ENCODE measurements around the gene TRDN.

TRDN gene, protein sequence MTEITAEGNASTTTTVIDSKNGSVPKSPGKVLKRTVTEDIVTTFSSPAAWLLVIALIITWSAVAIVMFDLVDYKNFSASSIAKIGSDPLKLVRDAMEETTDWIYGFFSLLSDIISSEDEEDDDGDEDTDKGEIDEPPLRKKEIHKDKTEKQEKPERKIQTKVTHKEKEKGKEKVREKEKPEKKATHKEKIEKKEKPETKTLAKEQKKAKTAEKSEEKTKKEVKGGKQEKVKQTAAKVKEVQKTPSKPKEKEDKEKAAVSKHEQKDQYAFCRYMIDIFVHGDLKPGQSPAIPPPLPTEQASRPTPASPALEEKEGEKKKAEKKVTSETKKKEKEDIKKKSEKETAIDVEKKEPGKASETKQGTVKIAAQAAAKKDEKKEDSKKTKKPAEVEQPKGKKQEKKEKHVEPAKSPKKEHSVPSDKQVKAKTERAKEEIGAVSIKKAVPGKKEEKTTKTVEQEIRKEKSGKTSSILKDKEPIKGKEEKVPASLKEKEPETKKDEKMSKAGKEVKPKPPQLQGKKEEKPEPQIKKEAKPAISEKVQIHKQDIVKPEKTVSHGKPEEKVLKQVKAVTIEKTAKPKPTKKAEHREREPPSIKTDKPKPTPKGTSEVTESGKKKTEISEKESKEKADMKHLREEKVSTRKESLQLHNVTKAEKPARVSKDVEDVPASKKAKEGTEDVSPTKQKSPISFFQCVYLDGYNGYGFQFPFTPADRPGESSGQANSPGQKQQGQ

DNA sequence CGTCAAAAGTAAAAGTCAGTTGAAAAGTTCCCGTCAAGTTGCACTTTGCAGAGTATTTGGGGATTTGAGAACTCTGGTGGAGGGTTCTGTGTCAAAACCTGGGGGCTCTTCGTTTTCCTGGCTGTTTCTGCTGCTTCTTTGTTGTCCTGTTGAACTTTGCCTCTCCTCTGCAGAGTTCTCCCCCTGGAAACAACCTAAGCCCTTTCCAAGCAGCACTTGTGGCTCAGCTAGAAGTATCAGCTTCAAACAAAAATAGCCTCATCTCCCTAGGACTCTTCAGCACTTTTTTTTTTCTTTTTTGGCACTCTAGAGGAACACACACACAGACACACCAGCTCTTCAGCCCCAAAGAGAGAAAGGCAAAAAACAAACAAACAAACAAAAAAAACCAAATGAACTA, at the start of gene TRDN:
TSS of gene TRDN (minus strand) at position 169 of the 400 bp plus-strand sequence. CDS start 175 bp downstream, outside the sequence.
- DNase-seq (ENCODE audit: extremely low read depth in 1 of 2, low read depth in 1 of 2), result no peak

DNA sequence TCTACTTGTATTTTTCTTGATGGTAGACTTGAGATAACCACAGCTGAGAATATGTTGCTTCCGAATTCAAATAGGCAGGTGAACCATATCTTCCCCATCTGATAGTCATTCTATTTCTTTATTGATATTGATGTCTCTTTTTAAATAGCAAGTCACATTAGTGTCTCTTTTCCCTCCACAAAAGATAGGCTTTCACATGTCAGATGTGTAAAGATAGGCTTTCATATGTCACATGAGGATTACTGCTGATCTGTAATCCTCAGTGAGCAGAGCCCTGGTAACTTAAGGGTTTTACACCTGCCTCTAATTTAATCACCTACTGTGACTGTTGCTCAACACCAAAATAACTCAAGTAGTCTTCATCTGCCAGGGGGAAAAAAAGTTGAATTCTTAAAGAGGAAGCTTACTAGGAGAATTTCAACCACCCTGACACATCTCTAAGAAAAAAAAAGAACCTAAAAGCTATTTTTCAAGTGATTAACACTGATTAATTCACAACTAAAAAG, 45.3 kb upstream of the TRDN start:
- DNase-seq (ENCODE audit: extremely low read depth in 1 of 2, low read depth in 1 of 2), result no peak

DNA sequence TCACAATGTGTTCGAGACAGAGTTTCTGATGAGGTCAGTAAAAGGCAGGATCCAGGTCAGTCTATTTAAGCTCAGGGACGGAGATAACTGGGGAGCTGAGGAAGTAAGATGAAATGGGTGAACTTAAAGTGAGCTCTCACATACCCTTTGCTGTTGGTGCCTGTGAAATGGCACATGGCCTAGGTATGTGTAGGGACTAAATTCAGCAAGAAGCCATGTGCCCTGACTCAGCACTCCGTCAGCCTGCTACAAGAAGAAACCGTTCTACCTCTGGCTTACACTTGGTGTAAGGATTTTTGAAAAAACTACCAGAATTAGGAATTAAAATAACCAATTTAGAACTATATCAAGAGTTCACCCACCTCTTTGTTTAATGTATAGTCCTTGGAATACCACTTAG, 41.1 kb upstream of the TRDN start:
- DNase-seq (ENCODE audit: extremely low read depth in 1 of 2, low read depth in 1 of 2), result no peak

DNA sequence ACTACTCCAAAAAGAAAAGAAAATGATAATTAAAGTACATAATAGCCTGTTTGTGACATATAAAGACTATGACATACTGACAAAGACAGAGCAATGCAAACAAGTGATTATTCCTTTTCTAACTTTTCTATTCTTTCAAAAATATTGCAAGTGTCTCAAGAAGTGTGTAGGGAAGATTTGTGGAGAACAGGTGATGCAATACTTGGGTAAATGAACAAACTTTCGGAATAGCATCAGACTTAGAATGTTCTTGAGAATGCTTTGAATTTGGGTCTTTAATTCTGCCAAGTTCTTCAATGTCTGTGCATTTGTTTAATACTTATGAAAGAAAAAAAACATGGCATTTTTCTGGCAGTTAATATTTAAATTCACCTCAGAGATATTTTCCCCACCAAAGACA, 40.0 kb upstream of the TRDN start:
- no peak for DNase-seq (ENCODE audit: extremely low read depth in 1 of 2, low read depth in 1 of 2)

DNA sequence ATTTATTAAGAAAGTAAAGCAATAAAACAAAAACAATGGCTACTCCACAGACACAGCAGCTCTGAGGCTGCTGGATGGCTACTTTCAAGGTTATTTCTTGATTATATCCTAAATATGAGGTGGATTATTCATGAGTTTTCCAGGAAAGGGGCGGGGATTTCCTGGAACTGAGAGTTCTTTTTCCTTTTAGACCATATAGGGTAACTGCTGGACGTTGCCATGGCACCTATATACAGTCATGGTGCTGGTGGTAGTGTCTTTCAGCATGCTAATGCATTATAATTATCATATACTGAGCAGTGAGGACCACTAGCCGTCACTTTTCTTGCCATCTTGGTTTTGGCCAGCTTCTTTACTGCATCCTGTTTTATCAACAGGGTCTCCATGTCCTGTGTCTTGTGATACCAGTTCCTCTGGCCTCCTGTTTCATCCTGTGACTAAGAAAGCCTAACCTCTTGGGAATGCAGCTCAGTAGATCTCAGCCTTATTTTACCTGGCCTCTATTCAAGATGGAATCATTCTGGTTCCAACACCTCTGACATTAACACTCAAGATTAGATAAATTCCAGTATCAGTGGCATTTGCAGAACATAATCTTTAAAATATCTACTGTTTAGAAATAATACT, 32.3 kb upstream of the TRDN start:
- DNase-seq (ENCODE audit: extremely low read depth in 1 of 2, low read depth in 1 of 2), result no peak

DNA sequence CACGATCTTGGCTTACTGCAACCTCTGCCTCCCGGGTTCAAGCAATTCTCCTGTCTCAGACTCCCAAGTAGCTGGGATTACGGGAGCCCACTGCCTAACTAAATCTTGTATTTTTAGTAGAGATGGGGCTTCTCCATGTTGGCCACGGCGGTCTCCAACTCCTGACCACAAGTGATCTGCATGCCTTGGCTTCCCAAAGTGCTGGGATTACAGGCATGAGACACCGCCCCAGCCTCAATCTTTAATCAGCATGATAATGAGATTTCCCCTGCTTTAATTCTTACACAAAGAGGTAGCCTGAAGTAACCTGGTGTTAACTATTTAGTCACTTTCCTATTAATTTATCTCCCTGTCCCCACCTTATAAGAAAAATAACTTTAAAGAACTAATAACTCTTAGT, 31.3 kb upstream of the TRDN start:
- DNase-seq (ENCODE audit: extremely low read depth in 1 of 2, low read depth in 1 of 2), result no peak

DNA sequence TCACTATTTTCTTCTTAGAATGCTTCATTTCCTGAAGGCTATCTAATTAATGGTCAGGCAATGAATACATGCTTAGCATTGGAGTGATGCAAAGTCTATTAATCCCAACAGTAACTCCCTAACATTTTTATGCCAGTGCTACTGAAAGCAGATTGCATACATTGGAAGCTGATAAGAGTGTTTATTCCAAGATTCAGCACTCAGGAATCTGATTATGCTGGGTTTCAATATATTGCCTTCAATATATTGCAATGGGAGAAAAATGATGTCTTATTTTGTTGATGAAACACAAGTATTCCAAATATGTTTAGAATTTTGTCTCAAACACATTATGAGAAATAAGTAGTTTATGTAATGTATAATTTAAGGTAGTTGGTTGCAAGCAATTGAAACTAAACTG, 26.7 kb upstream of the TRDN start:
- DNase-seq (ENCODE audit: extremely low read depth in 1 of 2, low read depth in 1 of 2), result no peak

DNA sequence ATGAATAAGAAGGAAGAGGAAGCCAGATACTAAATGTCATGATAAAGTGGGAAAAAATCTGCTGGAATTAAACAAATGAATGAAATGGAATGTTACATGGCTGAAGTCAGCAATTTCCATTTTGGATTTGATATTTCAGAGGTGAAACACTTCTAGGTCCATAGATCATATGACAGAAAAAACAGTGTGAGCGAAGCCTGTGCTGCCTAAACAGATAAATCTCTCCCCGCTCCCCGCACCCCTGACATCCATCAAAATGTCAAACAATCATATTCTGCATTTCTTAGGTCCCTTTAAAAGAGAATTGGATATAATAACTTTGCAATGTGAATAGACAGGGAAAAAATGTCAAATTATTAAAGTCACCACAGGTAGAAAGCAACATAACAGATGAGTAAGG, 26.0 kb upstream of the TRDN start:
- no peak for DNase-seq (ENCODE audit: extremely low read depth in 1 of 2, low read depth in 1 of 2)

DNA sequence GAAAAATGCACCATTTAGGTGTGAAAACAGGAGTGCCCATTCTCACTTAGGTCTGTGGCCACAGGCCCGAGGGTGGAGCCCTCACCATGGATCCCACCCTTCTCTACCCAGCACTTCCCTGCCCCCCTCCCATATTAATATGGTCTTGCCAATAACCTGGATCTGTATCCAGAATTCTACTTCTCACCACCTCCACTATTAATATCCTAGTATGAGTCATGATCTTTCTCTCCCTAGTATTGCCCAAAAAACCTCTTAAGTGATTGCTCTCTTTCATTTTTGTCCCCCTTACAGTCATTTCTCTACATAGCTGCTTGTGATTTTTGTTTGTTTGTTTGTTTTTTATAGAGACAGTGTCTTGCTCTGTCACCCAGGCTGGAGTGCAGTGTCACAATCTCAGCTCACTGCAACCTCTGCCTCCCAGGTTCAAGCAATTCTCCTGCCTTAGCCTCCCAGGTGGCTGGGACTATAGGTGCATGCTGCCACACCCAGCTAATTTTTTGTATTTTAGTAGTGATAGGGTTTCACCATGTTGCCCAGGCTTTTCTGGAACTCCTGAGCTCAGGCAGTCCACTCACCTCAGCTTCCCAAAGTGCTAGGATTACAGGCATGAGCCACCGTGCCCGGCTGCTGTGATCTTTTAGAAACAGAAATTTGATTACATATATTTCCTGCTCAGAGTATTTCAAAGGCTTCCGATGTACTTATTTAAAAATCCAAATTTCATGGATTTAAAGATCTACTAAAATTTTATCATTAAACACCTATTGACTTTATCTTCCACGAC, 24.5 kb upstream of the TRDN start:
- no peak for DNase-seq (ENCODE audit: extremely low read depth in 1 of 2, low read depth in 1 of 2)

DNA sequence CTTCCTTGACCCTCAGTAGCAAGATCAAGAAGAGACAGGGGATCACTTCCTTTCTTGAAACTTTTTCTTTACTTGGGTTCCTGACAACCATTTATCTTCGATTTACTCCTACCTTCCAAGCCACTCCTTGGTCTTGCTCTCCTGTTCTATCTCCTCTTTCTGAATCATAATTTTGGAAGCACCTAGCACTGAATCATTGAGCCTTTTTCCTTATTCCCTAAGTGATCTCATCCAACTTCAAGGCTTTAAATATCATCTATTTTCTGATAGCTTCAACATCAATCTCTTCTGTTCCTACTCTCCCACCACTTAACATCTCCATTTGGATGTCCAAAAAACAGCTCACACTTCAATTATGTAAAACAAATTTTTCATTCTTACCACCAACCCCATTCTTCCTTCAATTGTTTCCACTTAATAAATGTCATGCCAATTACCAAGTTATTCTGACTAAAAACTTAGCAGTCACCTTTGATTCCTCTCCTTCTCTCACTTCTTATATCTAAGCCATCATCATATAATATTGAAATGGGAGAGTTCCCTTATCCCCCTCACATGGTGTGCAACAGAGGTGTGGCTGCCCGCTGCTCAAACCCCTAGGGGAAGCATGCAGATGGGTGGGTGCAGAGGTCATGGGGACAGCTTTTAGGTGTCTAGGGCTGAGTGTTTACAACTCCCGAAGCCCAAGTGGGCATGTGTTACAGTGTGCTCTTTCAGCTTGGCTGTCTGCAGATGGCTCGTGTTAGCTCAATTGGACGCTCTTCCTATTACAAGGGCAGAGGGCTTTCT, 23.4 kb upstream of the TRDN start:
- no peak for DNase-seq (ENCODE audit: extremely low read depth in 1 of 2, low read depth in 1 of 2)

DNA sequence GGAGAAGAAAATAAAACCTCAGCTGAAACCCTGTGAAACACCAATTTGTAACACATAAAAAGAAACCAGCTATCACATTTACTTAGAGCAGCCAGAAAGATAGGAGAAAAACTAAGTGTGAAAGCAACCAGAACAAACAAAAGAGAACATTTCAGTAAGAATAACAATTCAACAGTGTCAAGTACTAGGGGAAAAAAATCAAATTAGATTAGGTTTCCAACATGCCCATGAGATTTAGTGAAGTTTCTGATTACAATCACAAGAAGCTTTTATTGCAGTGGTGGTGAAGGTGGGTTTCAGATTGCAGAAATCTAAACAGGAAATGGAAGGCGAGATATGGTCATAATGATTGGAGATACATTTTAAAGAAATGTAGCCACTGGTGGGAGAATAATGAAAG, 22.1 kb upstream of the TRDN start:
- no peak for DNase-seq (ENCODE audit: extremely low read depth in 1 of 2, low read depth in 1 of 2)

DNA sequence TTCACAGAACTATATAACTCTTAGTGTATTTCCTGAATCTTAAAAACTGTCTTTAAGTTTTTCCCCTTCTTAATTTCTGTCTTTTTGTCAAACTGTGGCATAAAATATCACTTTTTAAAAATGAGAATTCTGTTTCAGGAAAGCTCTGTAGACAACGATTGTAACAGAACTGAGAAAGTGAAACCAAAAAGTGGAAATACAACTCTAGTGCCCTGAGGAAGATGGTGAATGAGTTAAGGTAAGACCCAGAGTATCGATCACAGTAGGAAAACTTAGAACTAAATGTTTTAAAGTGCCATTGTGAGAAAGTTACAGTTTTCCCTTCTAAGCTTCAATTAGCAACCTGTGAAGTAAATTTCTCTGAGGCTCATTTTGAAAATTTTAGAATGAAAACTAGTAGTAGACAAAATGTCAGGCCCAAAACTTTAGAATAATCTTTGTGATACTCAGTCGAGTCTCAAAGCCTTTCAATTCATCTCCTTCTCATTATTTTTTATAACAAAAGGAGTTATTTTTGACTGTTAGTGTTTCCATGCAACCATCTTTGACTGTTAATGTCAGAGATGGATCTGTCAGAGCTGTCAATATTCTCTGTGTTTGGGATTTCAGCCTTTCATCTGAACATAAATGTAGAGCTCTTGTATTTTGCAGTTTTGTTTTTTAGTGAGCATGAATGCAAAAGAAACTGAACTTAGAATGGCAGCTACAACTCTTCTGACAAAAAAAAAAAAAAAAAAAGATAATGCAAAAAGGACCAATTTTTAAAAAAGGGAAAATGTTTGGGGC, 19.0 kb upstream of the TRDN start:
- no peak for DNase-seq (ENCODE audit: extremely low read depth in 1 of 2, low read depth in 1 of 2)

DNA sequence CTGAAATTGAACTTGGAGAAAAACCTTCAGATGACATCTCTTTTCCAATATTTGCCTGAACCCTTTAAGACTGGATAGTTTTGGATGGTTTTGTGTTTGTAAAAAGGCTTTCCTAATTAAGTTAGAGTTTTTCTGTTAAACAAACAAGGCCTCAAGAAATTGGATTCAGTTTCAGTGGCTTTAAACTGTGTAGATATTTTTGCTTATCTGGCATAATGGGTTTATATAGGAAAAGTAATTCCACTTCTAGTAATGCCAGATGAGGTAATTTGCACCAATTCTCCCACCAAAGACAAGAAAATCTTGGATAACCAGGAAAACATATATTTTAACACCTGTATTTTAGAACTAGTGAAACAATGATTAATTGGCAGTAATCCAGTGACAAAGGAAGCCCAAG, 12.0 kb upstream of the TRDN start:
- no peak for DNase-seq (ENCODE audit: extremely low read depth in 1 of 2, low read depth in 1 of 2)

DNA sequence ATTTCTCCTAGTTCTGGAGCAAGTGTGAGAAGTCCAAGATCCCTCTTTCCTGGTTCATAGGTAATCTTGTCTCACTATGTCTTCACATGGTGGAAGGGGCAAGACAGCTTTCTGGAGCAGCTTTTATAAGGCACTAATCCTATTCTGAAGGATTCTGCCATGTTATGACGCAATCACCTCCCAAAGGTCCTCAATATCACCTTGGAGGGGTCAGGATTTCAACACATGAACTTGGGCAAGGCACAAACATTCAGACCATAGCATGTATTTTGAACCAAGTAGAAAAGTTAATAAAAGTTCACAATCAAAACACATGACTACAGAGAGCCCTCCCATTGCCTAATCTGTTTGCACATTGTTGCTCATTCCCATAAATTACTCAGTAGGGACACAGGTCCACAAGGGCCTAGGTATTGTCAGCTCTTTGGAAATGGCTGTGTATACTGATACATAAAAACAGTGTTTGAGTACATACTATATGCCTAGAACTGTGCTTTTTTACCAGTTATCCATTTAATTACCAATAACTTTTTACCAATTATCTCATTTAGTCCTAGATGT, 11.3 kb upstream of the TRDN start:
- no peak for DNase-seq (ENCODE audit: extremely low read depth in 1 of 2, low read depth in 1 of 2)

DNA sequence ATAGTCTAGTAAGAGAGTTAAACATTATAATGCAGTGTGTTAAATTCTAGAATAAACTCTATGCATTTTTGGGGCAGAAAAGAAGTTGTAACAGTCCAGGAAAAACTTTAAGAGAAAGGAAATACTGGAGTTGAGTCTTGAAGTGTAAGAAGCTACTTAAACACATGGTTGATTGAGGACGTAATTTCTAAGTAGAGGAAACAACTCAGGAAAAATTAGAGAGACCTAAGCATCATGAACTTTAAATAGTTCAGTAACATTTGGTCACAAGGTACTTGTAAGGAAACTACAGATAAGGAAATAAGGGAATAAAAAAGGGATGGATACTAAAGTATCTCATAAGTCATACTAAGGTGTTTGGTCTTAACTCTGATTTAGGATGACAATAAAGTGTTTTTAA, 4.7 kb upstream of the TRDN start:
- no peak for DNase-seq (ENCODE audit: extremely low read depth in 1 of 2, low read depth in 1 of 2)

DNA sequence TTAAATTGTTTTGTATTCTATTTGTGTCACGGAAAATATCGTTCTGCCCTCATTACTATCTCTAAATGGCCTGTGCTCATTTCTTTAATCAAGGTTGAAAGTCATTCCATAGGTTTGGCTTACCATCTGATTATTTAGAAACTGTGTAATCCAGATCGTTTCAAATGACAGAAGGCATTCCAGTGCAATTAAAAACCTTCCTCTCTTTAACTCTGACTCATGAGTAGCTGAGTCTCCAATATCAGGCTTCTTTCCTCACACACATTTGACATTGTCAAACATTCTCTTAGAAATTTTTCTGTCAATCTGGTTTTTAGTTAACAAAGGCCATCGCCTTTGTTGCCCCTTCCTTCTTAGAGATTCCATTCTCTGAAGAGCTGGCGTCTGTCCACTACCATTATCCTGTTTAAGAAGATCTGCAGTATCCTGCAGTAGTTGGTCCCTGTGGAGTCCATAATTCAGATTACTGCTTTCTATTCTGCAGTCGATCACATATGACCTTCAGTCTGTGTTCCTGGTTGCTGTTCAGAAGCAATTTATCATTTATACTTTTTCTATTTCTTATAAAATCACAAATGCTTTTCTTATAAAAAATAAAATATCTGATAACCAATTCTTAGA, 3.9 kb upstream of the TRDN start:
- no peak for DNase-seq (ENCODE audit: extremely low read depth in 1 of 2, low read depth in 1 of 2)

DNA sequence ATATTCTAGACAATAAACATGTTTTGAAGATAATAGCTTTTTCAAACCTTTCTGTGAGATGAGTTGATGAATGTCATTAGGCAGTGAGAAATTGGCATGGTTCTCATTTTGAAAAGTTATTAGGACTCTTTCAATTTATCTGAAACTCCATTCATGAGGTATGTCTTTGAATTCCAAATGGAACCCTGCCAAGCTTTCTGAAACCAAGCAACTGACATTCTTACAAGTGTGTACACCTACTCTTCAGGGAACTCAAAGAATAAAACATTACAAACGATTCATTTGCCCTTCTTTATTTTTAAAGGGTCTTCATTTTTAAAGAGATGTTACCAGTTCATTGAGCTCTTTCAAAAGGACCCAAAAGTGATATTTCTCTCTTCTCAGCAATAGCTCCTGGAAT, 2.1 kb upstream of the TRDN start:
- DNase-seq (ENCODE audit: extremely low read depth in 1 of 2, low read depth in 1 of 2), result no peak

DNA sequence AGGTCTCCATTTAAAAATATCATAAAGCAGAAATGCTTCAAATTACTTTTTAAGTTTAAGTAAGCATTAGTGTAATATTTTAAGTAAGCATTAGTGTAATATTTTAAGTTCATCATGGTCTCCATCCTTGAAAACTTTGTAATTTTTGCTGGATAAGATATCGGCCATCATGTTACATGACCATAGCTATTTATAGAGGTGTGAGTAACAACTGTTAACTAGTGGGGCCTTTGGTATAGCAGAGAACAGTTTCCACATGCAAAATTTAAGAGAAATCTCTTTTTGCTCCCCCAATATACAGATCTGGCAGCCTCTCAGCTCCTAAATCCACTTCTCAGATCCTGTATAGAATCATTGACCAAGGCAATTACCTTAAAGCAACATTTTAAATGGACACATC, 468 bp downstream of the TRDN start:
- no peak for DNase-seq (ENCODE audit: extremely low read depth in 1 of 2, low read depth in 1 of 2)

DNA sequence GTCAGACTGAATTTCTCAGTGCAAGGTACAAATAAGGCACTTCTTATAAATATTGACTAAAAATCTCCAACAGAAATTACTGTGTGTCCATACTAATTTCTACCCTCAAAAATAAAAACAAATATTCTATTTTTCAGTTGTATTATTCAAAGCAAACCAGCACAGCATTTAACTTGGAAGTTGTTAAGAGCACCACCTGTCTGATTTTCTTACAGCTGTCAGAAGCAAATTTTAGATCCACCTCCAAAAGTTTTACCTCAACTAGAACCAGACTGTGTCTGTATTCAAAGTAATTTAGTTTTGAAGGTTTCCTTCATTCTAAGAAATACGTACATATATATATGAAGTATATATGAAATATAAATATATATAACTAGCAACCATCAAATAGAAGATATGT, 1.2 kb downstream of the TRDN start:
- no peak for DNase-seq (ENCODE audit: extremely low read depth in 1 of 2, low read depth in 1 of 2)
